Activated CD4-positive, alpha-beta T cell treated with anti-CD3 and anti-CD28 coated beads for 36 hours (primary cell): ENCODE data around the gene CDC42EP4. TPM values are rescaled to one million over a fixed set of nuclear protein-coding genes. Genes with fewer than 3 reads are reported as not detected.

ENCODE experiments used
- ATAC-seq: fragments of 200-7000 bp; cut with Tn5 transposase; one replicate; pipeline ENCODE4 v1.10.0; 2021; ENCODE audit warnings: mild to moderate bottlenecking, moderate library complexity
- CTCF ChIA-PET: fragments of 350-600 bp; sonication (Branson Sonifier 250); formaldehyde crosslinking; loops from one replicate; lab custom pipeline; 2021; ENCODE audit warnings: antibody characterized with exemption; lab: Charles Lee
- POLR2A ChIA-PET: fragments of 350-600 bp; sonication (Branson Sonifier 250); formaldehyde crosslinking; loops from one replicate; lab custom pipeline; 2021; ENCODE audit warnings: antibody characterized with exemption, inconsistent platforms; lab: Charles Lee
- DNase-seq: peaks from one replicate; pipeline ENCODE4 v3.0.0-alpha.2; 2020
- H3K27ac Mint-ChIP-seq: one replicate; pipeline ENCODE4 v1.8.0; 2021; ENCODE audit warnings: mixed read lengths
- H3K27me3 Mint-ChIP-seq: one replicate; pipeline ENCODE4 v1.8.0; 2021; ENCODE audit warnings: mixed read lengths
- H3K36me3 Mint-ChIP-seq: one replicate; pipeline ENCODE4 v1.8.0; 2021; ENCODE audit warnings: low read depth, mixed read lengths
- H3K4me1 Mint-ChIP-seq: one replicate; pipeline ENCODE4 v1.8.0; 2021; ENCODE audit warnings: mixed read lengths
- H3K4me3 Mint-ChIP-seq: one replicate; pipeline ENCODE4 v1.8.0; 2021; ENCODE audit warnings: mild to moderate bottlenecking, moderate library complexity, mixed read lengths
- H3K9me3 Mint-ChIP-seq: one replicate; pipeline ENCODE4 v1.8.0; 2021; ENCODE audit warnings: low read depth, mixed read lengths
- intact Hi-C, 2 experiments: fragments of 100-400 bp; cut with DNase I in 1 of 2; cut with micrococcal nuclease in 1 of 2; formaldehyde crosslinking; loops; one replicate each; pipeline versions ENCODE4 v1.14.2 to v1.15.1; 2022 to 2024; cut with DNase I, micrococcal nuclease
- total RNA-seq, 2 experiments: library from RNA; stranded (reverse); gene quantifications; one replicate each; pipeline ENCODE4 v1.2.3, GENCODE V29; 2021

Gene CDC42EP4
- total RNA-seq, 2 experiments from 2014 or later, result 0.87 to 0.91 TPM

GRCh38 chr17:73331060-73331459 is 19.3 kb upstream of the CDC42EP4 start:
- POLR2A ChIA-PET, result no interaction called here
- H3K27ac Mint-ChIP-seq, result no peak overlapping the region

GRCh38 chr17:73327676-73328075 is 15.9 kb upstream of the CDC42EP4 start:
- intact Hi-C loops, result no loop called here
- POLR2A ChIA-PET, result no interaction called here
- Mint-ChIP-seq H3K4me3 (no peak overlapping the region), H3K27me3 (peaks cover 6% of the 10 kb centered on the region), H3K27ac (no peak overlapping the region), H3K4me1 (no peaks in the 10 kb centered on the region), H3K9me3 (no peaks in the 10 kb centered on the region), H3K36me3 (no peaks in the 10 kb centered on the region)
- DNase-seq, result no peak
- ATAC-seq, result no peak
- CTCF ChIA-PET, result interaction anchor here (0.7 kb wide), 1 partner anchor 140 kb away, joined by 3 read pairs; no protein-coding TSS in a partner anchor

More at GRCh38 chr17:73331060-73331459, 19.3 kb upstream of the CDC42EP4 start:
- no peaks in the 10 kb centered on the region for H3K9me3 Mint-ChIP-seq
- DNase-seq (no peak), ATAC-seq (no peak)
- no peak overlapping the region for H3K4me3 Mint-ChIP-seq
- CTCF ChIA-PET, result no interaction called here
- no peaks in the 10 kb centered on the region for H3K4me1 Mint-ChIP-seq
- H3K27me3 Mint-ChIP-seq, result no peaks in the 10 kb centered on the region
- intact Hi-C loops, result no loop called here
- H3K36me3 Mint-ChIP-seq, result no peaks in the 10 kb centered on the region

GRCh38 chr17:73325527-73325842 is 13.7 kb upstream of the CDC42EP4 start:
- H3K9me3 Mint-ChIP-seq, result no peaks in the 10 kb centered on the region
- no peak overlapping the region for H3K4me3 Mint-ChIP-seq
- H3K4me1 Mint-ChIP-seq, result no peaks in the 10 kb centered on the region
- CTCF ChIA-PET, result no interaction called here
- intact Hi-C loops, result no loop called here
- H3K27ac Mint-ChIP-seq, result no peak overlapping the region
- DNase-seq, result no peak
- H3K36me3 Mint-ChIP-seq, result no peaks in the 10 kb centered on the region
- POLR2A ChIA-PET, result no interaction called here
- no peak for ATAC-seq
- H3K27me3 Mint-ChIP-seq, result peaks cover 6% of the 10 kb centered on the region

- H3K4me3 Mint-ChIP-seq, result no peak overlapping the region
- no peaks in the 10 kb centered on the region for H3K4me1 Mint-ChIP-seq
- no peaks in the 10 kb centered on the region for H3K9me3 Mint-ChIP-seq
- no peak for ATAC-seq
- no peak for DNase-seq
- ChIA-PET CTCF (no interaction called here), POLR2A (no interaction called here)
- H3K27ac Mint-ChIP-seq, result no peak overlapping the region
- peaks cover 6% of the 10 kb centered on the region for H3K27me3 Mint-ChIP-seq
- H3K36me3 Mint-ChIP-seq, result no peaks in the 10 kb centered on the region
- intact Hi-C loops, result no loop called here
Measured at GRCh38 chr17:73324711-73325526, 13.1 kb upstream of the CDC42EP4 start.

GRCh38 chr17:73324160-73324475 is 12.3 kb upstream of the CDC42EP4 start:
- no peak for DNase-seq
- Mint-ChIP-seq H3K4me1 (no peaks in the 10 kb centered on the region), H3K36me3 (no peaks in the 10 kb centered on the region), H3K9me3 (no peaks in the 10 kb centered on the region), H3K27ac (no peak overlapping the region), H3K4me3 (no peak overlapping the region), H3K27me3 (peaks cover 6% of the 10 kb centered on the region)
- intact Hi-C loops, result no loop called here
- POLR2A ChIA-PET, result no interaction called here
- no peak for ATAC-seq
- CTCF ChIA-PET, result no interaction called here

GRCh38 chr17:73323409-73324159 is 11.8 kb upstream of the CDC42EP4 start:
- ChIA-PET CTCF (interaction anchor here (0.6 kb wide), 1 partner anchor 9 kb away, joined by 3 read pairs; no protein-coding TSS in a partner anchor), POLR2A (no interaction called here)
- H3K4me1 Mint-ChIP-seq, result no peaks in the 10 kb centered on the region
- intact Hi-C loops, result no loop called here
- H3K27ac Mint-ChIP-seq, result no peak overlapping the region
- DNase-seq, result no peak
- peaks cover 6% of the 10 kb centered on the region for H3K27me3 Mint-ChIP-seq
- no peak for ATAC-seq
- no peak overlapping the region for H3K4me3 Mint-ChIP-seq
- no peaks in the 10 kb centered on the region for H3K9me3 Mint-ChIP-seq
- H3K36me3 Mint-ChIP-seq, result no peaks in the 10 kb centered on the region

GRCh38 chr17:73320601-73321264 is 8.9 kb upstream of the CDC42EP4 start:
- intact Hi-C loops, result no loop called here
- Mint-ChIP-seq H3K4me3 (no peak overlapping the region), H3K36me3 (no peaks in the 10 kb centered on the region), H3K27me3 (peaks cover 6% of the 10 kb centered on the region), H3K27ac (no peak overlapping the region), H3K4me1 (no peaks in the 10 kb centered on the region), H3K9me3 (no peaks in the 10 kb centered on the region)
- DNase-seq, result no peak
- ATAC-seq, result no peak
- POLR2A ChIA-PET, result no interaction called here
- CTCF ChIA-PET, result interaction anchor here (0.7 kb wide), 1 partner anchor 1617 kb away, joined by 5 read pairs; no protein-coding TSS in a partner anchor

GRCh38 chr17:73319766-73320165 is 8.0 kb upstream of the CDC42EP4 start:
- ATAC-seq, result no peak
- CTCF ChIA-PET, result interaction anchor here (0.7 kb wide), 1 partner anchor 1618 kb away, joined by 5 read pairs; no protein-coding TSS in a partner anchor

GRCh38 chr17:73318836-73319235 is 7.0 kb upstream of the CDC42EP4 start:
- Mint-ChIP-seq H3K9me3 (no peaks in the 10 kb centered on the region), H3K4me3 (no peak overlapping the region), H3K4me1 (no peaks in the 10 kb centered on the region), H3K36me3 (no peaks in the 10 kb centered on the region), H3K27ac (no peak overlapping the region), H3K27me3 (no peaks in the 10 kb centered on the region)
- ATAC-seq (no peak), DNase-seq (no peak)
- POLR2A ChIA-PET, result no interaction called here
- intact Hi-C loops, result no loop called here
- CTCF ChIA-PET, result interaction anchor here (1.4 kb wide), 1 partner anchor 127 kb away, joined by 6 read pairs; no protein-coding TSS in a partner anchor

More at GRCh38 chr17:73319766-73320165, 8.0 kb upstream of the CDC42EP4 start:
- Mint-ChIP-seq H3K27ac (no peak overlapping the region), H3K4me1 (no peaks in the 10 kb centered on the region), H3K27me3 (peaks cover 2% of the 10 kb centered on the region), H3K9me3 (no peaks in the 10 kb centered on the region), H3K36me3 (no peaks in the 10 kb centered on the region), H3K4me3 (no peak overlapping the region)
- DNase-seq, result no peak
- intact Hi-C loops, result no loop called here
- POLR2A ChIA-PET, result interaction anchor here (0.5 kb wide), 1 partner anchor 454 kb away, joined by 7 read pairs; no protein-coding TSS in a partner anchor

GRCh38 chr17:73318427-73318813 is 6.6 kb upstream of the CDC42EP4 start:
- no peak overlapping the region for H3K4me3 Mint-ChIP-seq
- H3K27ac Mint-ChIP-seq, result no peak overlapping the region
- no peaks in the 10 kb centered on the region for H3K36me3 Mint-ChIP-seq
- ATAC-seq, result no peak
- no peak for DNase-seq
- H3K27me3 Mint-ChIP-seq, result no peaks in the 10 kb centered on the region
- CTCF ChIA-PET, result interaction anchor here (1.1 to 1.4 kb wide), 2 partner anchors 127 to 591 kb away, joined by 3 to 6 read pairs; no protein-coding TSS in a partner anchor
- H3K9me3 Mint-ChIP-seq, result no peaks in the 10 kb centered on the region
- intact Hi-C loops, result no loop called here
- H3K4me1 Mint-ChIP-seq, result no peaks in the 10 kb centered on the region
- POLR2A ChIA-PET, result no interaction called here
